T-helper 9 cell (primary cell): ENCODE measurements around the gene FKBP2.

ENCODE experiments used
- DNase-seq: peaks from one replicate; pipeline ENCODE4 v3.0.0-alpha.2; 2020

FKBP2 gene

GRCh38 chr11:64286801-64287159 lies 45.9 kb downstream of the FKBP2 start:
- DNase-seq = no peak

- DNase-seq = no peak
These were observed 46.9 kb downstream of the FKBP2 start for GRCh38 chr11:64287676-64288352.

GRCh38 chr11:64288353-64288750 lies 47.5 kb downstream of the FKBP2 start:
- DNase-seq = no peak

GRCh38 chr11:64289002-64289564 lies 48.2 kb downstream of the FKBP2 start:
- no peak for DNase-seq

- no peak for DNase-seq
These were observed 49.7 kb downstream of the FKBP2 start for GRCh38 chr11:64290352-64291261.

GRCh38 chr11:64291262-64291751 lies 50.4 kb downstream of the FKBP2 start, which contains the start of gene KCNK4:
Gene KCNK4 (plus strand): TSS chr11:64291302. CDS start chr11:64293019, 1,717 bp downstream.
- DNase-seq = no peak

GRCh38 chr11:64291752-64292459 lies 51.0 kb downstream of the FKBP2 start:
- no peak for DNase-seq

- no peak for DNase-seq
These were observed 51.8 kb downstream of the FKBP2 start for GRCh38 chr11:64292460-64293254.
